OCI-LY3 (cell line): ENCODE data around the gene IFNG-AS1.

Experiments
- H2AFZ ChIP-seq: fragments of 200-600, 300-600 bp; shearing (Covaris generic); 2 replicates; pipeline ENCODE4 v1.6.0; 2014; ENCODE audit warnings: antibody characterized with exemption, low read depth, low read length
- H3K27ac ChIP-seq: fragments of 200-600, 300-600 bp; sonication (generic); 2 replicates; pipeline ENCODE4 v1.5.1; 2014; ENCODE audit warnings: mild to moderate bottlenecking, low read length, moderate library complexity, mixed read lengths
- H3K27me3 ChIP-seq: fragments of 200-600, 300-600 bp; sonication (generic); 2 replicates; pipeline ENCODE4 v1.6.1; 2014; ENCODE audit warnings: low read depth, low read length, mixed read lengths
- H3K36me3 ChIP-seq: fragments of 200-600, 300-600 bp; sonication (generic); replicated peaks from 2 replicates; pipeline ENCODE3; 2014; ENCODE audit warnings: low read depth, low read length, mixed read lengths
- H3K4me1 ChIP-seq: fragments of 300-600, 200-600 bp; sonication (generic); 2 replicates; pipeline ENCODE4 v1.6.1; 2014; ENCODE audit warnings: low read length, mixed read lengths
- H3K4me2 ChIP-seq: fragments of 200-600, 300-600 bp; sonication (generic); 2 replicates; pipeline ENCODE4 v1.6.1; 2014; ENCODE audit warnings: low read length, mixed read lengths
- H3K4me3 ChIP-seq: fragments of 300-600, 200-600 bp; sonication (generic); 2 replicates; pipeline ENCODE4 v1.5.1; 2014; ENCODE audit warnings: antibody characterized with exemption, mild to moderate bottlenecking, low read length, moderate library complexity
- H3K79me2 ChIP-seq: fragments of 300-600, 200-600 bp; shearing (Covaris generic); 2 replicates; pipeline ENCODE4 v1.6.1; 2014; ENCODE audit warnings: mild to moderate bottlenecking, low read length, mixed read lengths
- H3K9ac ChIP-seq: fragments of 300-600, 200-600 bp; shearing (Covaris generic); 2 replicates; pipeline ENCODE4 v1.6.0; 2014; ENCODE audit warnings: mild to moderate bottlenecking, low read length, moderate library complexity
- H3K9me3 ChIP-seq: fragments of 200-600, 300-600 bp; shearing (Covaris generic); 2 replicates; pipeline ENCODE4 v1.6.1; 2014; ENCODE audit warnings: low read length, mixed read lengths; ENCODE audit not compliant: insufficient read depth
- H4K20me1 ChIP-seq: fragments of 200-600, 300-600 bp; sonication (generic); 2 replicates; pipeline ENCODE4 v1.6.1; 2016; ENCODE audit warnings: low read length, mixed read lengths; ENCODE audit not compliant: insufficient read depth
- CTCF ChIP-seq: fragments of 200-600, 300-600 bp; sonication (generic); IDR thresholded peaks from 2 replicates; pipeline ENCODE4 v1.5.1; 2014; ENCODE audit warnings: antibody characterized with exemption, low read length, low read depth
- EZH2phosphoT487 ChIP-seq: fragments of 200-600 bp; shearing (Covaris generic); IDR thresholded peaks from 2 replicates; pipeline ENCODE4 v1.6.1; 2018; ENCODE audit warnings: antibody characterized with exemption, mixed run types, low read depth

The IFNG-AS1 gene

GRCh38 chr12:68020049-68020448 lies 30.8 kb downstream of the IFNG-AS1 start:
- no peak overlapping the region for H3K4me3 ChIP-seq
- no peaks in the 10 kb centered on the region for H4K20me1 ChIP-seq
- no peak overlapping the region for H3K27ac ChIP-seq
- no peaks in the 10 kb centered on the region for H3K9me3 ChIP-seq
- no peak overlapping the region for H3K9ac ChIP-seq
- no peaks in the 10 kb centered on the region for H3K4me1 ChIP-seq
- H3K27me3 ChIP-seq, result no peaks in the 10 kb centered on the region
- no peaks in the 10 kb centered on the region for H3K79me2 ChIP-seq
- H3K4me2 ChIP-seq, result no peak overlapping the region
- H2AFZ ChIP-seq, result no peak overlapping the region
- TF ChIP-seq CTCF, result no peak
- no peak for TF ChIP-seq EZH2phosphoT487
- no peaks in the 10 kb centered on the region for H3K36me3 ChIP-seq

- Histone ChIP-seq H3K9ac (no peak overlapping the region), H3K79me2 (no peaks in the 10 kb centered on the region), H3K4me2 (no peak overlapping the region), H4K20me1 (no peaks in the 10 kb centered on the region), H3K9me3 (no peaks in the 10 kb centered on the region), H3K27ac (no peak overlapping the region), H3K36me3 (no peaks in the 10 kb centered on the region), H3K27me3 (no peaks in the 10 kb centered on the region), H3K4me1 (no peaks in the 10 kb centered on the region), H3K4me3 (no peak overlapping the region), H2AFZ (no peak overlapping the region)
- TF ChIP-seq CTCF, result no peak
These were observed 31.5 kb downstream of the IFNG-AS1 start for GRCh38 chr12:68020699-68021098.

GRCh38 chr12:68028647-68029046 lies 39.4 kb downstream of the IFNG-AS1 start:
- Histone ChIP-seq H3K79me2 (no peaks in the 10 kb centered on the region), H3K36me3 (no peaks in the 10 kb centered on the region), H3K9me3 (no peaks in the 10 kb centered on the region), H3K4me1 (no peaks in the 10 kb centered on the region), H3K4me3 (no peak overlapping the region), H3K4me2 (no peak overlapping the region), H3K27me3 (no peaks in the 10 kb centered on the region), H3K9ac (no peak overlapping the region), H2AFZ (no peak overlapping the region), H3K27ac (no peak overlapping the region), H4K20me1 (no peaks in the 10 kb centered on the region)
- TF ChIP-seq CTCF (no peak), EZH2phosphoT487 (no peak)

GRCh38 chr12:68030248-68030647 lies 41.0 kb downstream of the IFNG-AS1 start:
- TF ChIP-seq EZH2phosphoT487 (no peak), CTCF (no peak)
- Histone ChIP-seq H3K27me3 (no peaks in the 10 kb centered on the region), H3K36me3 (no peaks in the 10 kb centered on the region), H3K4me1 (peaks cover 2% of the 10 kb centered on the region; the same call in 1 of the 2 replicates), H2AFZ (no peak overlapping the region), H3K9ac (no peak overlapping the region), H3K4me3 (no peak overlapping the region), H3K4me2 (no peak overlapping the region), H3K27ac (no peak overlapping the region), H3K79me2 (no peaks in the 10 kb centered on the region), H3K9me3 (no peaks in the 10 kb centered on the region), H4K20me1 (no peaks in the 10 kb centered on the region)
